Cardiac muscle cell (in vitro differentiated cells and primary cell): Measurements from ENCODE around the gene BRD8. TPM values are rescaled to one million over a fixed set of nuclear protein-coding genes. Genes with fewer than 3 reads are reported as not detected.

Experiments used
- DNase-seq, 2 donors: peaks; one replicate each; pipeline versions ENCODE4 v3.0.0 to v3.0.0-alpha.2; 2010 to 2017; ENCODE audit warnings: low read depth in 1 of 2, low spot score in 1 of 2
- H3K27ac ChIP-seq: fragments of 200-600 bp; sonication (generic); 2 replicates; pipeline ENCODE4 v1.5.1; 2016
- H3K27me3 ChIP-seq: fragments of 200-600 bp; sonication (generic); 2 replicates; pipeline ENCODE4 v1.6.0; 2016; ENCODE audit warnings: control low read depth
- H3K36me3 ChIP-seq: fragments of 200-600 bp; sonication (generic); 2 replicates; pipeline ENCODE4 v1.5.1; 2016; ENCODE audit warnings: control low read depth
- H3K4me1 ChIP-seq: fragments of 200-600 bp; sonication (generic); 2 replicates; pipeline ENCODE4 v1.8.1; 2017; ENCODE audit warnings: low read depth, mild to moderate bottlenecking, mixed run types
- H3K4me3 ChIP-seq: fragments of 200-600 bp; sonication (generic); 2 replicates; pipeline ENCODE4 v1.5.1; 2016; ENCODE audit warnings: mild to moderate bottlenecking
- H3K9me3 ChIP-seq: fragments of 200-600 bp; sonication (generic); 2 replicates; pipeline ENCODE4 v1.5.1; 2017; ENCODE audit warnings: low read depth, mild to moderate bottlenecking, control low read depth
- polyA plus RNA-seq: library from polyadenylated mRNA; unstranded; fragments of >200 nt; fragmentation: Nextera tagmentation; extraction: Ambion mirVana; gene quantifications from 2 replicates; pipeline ENCODE4 v1.2.1, GENCODE V29; 2016
- total RNA-seq: library from RNA; depleted of rRNA; stranded (reverse); fragments of >200 nt; gene quantifications from 2 replicates; pipeline ENCODE4 v1.2.3, GENCODE V29; 2016
- TF ChIP-seq, protein P1 (sequence below): IDR thresholded peaks from 2 replicates; pipeline ENCODE4 v1.5.1; 2012; ENCODE audit warnings: low read depth, mild to moderate bottlenecking, low read length

The BRD8 gene
- total and polyA plus RNA-seq, 2 experiments from 2014 or later: 55.2 to 93.5 TPM

DNA sequence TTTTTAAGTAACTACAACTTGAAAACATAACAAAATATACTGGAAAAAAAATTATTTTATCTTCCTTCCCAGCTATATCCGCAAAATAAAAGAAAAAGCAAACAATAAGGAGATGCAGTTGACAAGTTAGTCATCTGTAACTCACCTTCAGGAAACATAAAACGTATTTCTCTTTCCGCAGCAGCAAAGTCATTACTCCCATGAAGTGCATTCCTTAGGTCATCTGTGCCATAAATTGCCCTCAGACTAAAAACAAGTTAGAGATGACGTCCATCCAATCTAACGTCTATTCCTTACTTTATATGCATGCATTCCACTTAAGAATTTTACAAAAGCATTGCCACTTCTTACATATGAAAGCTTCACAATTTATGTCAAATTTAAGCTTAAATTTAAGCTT, 50.1 kb downstream of the BRD8 start:
- H3K27ac ChIP-seq: no peak overlapping the region
- no peak for DNase-seq
- no peaks in the 10 kb centered on the region for H3K4me1 ChIP-seq
- TF ChIP-seq, protein P1, sequence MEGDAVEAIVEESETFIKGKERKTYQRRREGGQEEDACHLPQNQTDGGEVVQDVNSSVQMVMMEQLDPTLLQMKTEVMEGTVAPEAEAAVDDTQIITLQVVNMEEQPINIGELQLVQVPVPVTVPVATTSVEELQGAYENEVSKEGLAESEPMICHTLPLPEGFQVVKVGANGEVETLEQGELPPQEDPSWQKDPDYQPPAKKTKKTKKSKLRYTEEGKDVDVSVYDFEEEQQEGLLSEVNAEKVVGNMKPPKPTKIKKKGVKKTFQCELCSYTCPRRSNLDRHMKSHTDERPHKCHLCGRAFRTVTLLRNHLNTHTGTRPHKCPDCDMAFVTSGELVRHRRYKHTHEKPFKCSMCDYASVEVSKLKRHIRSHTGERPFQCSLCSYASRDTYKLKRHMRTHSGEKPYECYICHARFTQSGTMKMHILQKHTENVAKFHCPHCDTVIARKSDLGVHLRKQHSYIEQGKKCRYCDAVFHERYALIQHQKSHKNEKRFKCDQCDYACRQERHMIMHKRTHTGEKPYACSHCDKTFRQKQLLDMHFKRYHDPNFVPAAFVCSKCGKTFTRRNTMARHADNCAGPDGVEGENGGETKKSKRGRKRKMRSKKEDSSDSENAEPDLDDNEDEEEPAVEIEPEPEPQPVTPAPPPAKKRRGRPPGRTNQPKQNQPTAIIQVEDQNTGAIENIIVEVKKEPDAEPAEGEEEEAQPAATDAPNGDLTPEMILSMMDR: no peak
- no peaks in the 10 kb centered on the region for H3K9me3 ChIP-seq
- H3K4me3 ChIP-seq: no peak overlapping the region
- H3K36me3 ChIP-seq: no peaks in the 10 kb centered on the region
- H3K27me3 ChIP-seq: no peaks in the 10 kb centered on the region

DNA sequence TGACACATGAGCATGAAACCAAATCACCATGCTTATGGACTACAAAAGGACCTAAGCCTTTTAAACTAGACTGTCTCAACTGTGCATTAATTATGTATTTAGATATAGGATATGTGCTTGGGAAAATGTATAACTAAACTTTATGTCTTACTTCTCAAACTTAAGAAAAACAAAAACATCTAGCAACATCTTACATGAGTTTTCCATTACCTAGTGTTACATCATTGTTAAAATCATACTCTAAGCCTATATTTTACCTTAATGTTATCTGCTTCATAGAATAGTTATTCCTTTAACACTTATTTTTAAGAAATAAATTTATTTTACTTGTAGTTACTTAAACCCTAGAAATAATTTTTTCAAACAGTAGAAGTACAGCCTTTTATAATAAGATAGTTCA, 63.2 kb downstream of the BRD8 start:
- H3K27me3 ChIP-seq: no peaks in the 10 kb centered on the region
- no peaks in the 10 kb centered on the region for H3K4me1 ChIP-seq
- H3K36me3 ChIP-seq: no peaks in the 10 kb centered on the region
- no peaks in the 10 kb centered on the region for H3K9me3 ChIP-seq
- TF ChIP-seq, protein P1: no peak
- H3K4me3 ChIP-seq: no peak overlapping the region
- DNase-seq: no peak
- H3K27ac ChIP-seq: no peak overlapping the region

DNA sequence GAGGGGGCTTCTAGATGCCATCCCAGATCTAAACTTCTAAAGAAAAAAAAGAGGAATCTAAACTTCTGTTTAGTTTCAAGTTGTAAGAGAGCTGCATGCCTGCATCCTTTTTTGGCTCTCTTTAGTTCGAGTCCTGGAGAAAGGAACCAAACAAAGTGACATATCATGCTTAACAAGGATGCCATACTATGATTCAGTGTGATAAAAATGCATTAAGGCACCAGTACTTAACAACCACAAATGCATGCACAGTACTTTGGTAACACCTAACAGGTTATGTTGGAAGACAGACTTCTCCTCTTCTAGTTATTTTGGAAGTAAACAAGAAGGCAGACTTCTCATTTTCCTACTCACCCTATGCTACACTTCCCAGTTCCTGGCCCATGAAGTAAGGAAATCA, 66.5 kb downstream of the BRD8 start:
- TF ChIP-seq, protein P1: no peak
- DNase-seq: no peak
- no peak overlapping the region for H3K4me3 ChIP-seq
- no peaks in the 10 kb centered on the region for H3K36me3 ChIP-seq
- H3K27ac ChIP-seq: no peak overlapping the region
- H3K4me1 ChIP-seq: no peaks in the 10 kb centered on the region
- no peaks in the 10 kb centered on the region for H3K9me3 ChIP-seq
- no peaks in the 10 kb centered on the region for H3K27me3 ChIP-seq

DNA sequence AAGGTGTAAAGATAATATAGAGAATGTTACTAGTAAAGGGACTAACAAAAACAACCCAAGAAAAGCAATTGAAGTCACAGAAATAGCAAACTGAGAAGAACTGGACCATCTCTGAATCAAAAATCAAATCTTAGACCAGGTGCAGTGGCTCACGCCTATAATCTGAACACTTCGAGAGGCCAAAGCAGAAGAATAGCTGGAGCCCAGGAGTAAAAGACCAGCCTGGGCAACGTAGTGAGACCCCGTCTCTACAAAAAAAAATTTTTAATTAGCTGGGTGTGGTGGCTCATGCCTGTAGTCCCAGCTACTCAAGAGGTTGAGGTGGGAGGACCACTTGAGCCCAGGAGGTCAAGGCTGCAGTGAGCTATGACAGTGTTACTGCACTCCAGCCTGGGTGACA, 67.2 kb downstream of the BRD8 start:
- H3K4me3 ChIP-seq: no peak overlapping the region
- TF ChIP-seq, protein P1: no peak
- H3K36me3 ChIP-seq: no peaks in the 10 kb centered on the region
- H3K27me3 ChIP-seq: no peaks in the 10 kb centered on the region
- no peak overlapping the region for H3K27ac ChIP-seq
- H3K9me3 ChIP-seq: no peaks in the 10 kb centered on the region
- H3K4me1 ChIP-seq: no peaks in the 10 kb centered on the region
- DNase-seq: no peak

DNA sequence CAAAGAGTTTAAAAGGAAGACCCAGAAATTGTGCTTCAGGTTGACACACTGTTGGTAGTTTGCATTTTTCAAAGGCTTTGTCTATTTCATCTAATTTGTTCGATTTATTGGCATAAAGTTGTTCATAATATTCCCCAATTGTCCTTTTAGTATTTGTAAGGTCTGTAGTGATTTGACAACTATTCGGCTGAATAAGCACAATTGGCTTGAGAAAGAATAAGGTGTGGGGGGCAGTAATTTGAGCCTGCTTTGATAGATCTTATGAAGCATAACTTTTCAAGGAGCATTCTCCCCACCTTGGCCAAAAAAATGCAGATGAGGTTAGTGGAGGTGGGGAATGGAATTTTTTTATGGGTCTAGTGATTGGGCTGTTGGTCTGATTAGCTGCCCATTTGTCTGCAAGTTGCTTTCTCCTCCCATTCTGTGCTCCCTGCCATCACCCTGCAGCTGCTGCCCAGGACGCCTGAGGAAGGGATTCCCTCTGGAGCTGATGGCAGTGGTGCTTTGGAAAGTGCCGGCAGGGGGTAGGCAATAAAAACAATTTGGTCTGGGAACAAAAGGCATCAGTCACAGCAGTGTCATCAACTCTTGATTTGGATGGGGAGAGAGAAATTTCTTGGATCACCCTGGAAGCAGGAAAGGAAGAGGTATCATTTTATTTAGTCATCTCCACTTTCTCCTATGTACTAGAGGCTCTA, 68.0 kb downstream of the BRD8 start:
- Histone ChIP-seq H3K4me3 (no peak overlapping the region), H3K36me3 (no peaks in the 10 kb centered on the region), H3K27ac (no peak overlapping the region), H3K27me3 (no peaks in the 10 kb centered on the region), H3K4me1 (no peaks in the 10 kb centered on the region), H3K9me3 (no peaks in the 10 kb centered on the region)
- TF ChIP-seq, protein P1: no peak
- no peak for DNase-seq
